ENCODE results near the gene INS. TPM values are rescaled to one million over a fixed set of nuclear protein-coding genes. Genes with fewer than 3 reads are reported as not detected.
"Not testable (repeated sequence)": the region's sequence is repeated elsewhere in the genome, so short reads cannot be mapped to it uniquely, and the experiment has no call there.

INS gene
- total RNA-seq, 1 donor from 2014 or later = not detected

DNA sequence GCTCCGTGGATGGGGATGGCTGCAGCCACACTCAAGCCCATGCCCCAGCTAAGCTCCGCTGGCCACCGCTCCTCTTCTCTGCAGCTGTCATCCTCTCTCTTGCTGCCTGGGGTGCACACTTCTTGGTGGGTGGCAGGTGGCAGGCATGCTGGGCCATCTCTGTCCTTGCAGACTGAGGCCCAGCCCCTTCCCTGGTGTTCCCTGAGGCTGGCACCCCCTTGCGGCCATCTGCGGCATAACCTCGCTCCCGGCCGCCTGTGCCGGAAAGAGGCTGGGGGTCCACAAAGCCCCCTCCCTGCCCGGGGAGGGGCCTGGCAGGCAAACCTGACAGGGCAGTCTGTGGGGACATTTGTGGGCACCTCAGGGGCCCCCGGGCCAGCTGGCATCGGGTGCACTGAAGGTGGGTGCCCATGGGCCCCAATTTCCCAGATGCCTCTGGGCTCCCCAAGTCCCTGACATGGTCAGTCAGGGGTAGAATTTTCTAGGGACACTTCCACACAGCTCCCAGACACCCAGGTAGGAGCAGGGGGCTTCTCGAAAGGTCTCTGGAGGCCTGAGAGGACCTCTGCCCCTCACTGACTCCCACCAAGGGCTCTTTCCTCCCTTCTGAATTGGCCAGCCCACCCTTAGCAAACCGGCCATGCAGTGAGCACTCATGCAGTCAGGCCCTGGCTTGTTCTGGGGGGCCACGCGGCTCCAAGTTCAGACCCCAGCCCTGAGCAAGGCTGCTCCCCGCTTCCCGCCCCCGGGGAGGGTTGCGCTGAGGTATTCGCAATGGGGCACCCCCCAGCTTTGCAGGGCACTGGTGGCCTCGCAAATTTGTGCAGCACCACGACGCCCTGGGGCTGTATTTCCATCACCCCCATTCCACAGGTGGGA is 34.1 kb upstream of the INS start:
- peaks cover 14% of the 10 kb centered on the region for H3K27me3 Mint-ChIP-seq (ENCODE audit: low read depth)
- intact Hi-C loops (cut with micrococcal nuclease) = loop anchor here (5.0 kb wide), 1 partner anchor 207 kb away; the partner anchor contains the start of gene TSSC4
- H3K36me3 Mint-ChIP-seq (ENCODE audit: low read depth) = no peaks in the 10 kb centered on the region
- H3K4me3 Mint-ChIP-seq (ENCODE audit: low read depth) = no peak overlapping the region
- no peak overlapping the region for H3K27ac Mint-ChIP-seq
- DNase-seq (ENCODE audit: low spot score) = peak; percentile 27
- peaks cover 3% of the 10 kb centered on the region for H3K4me1 Mint-ChIP-seq (ENCODE audit: low read depth)
- H3K9me3 Mint-ChIP-seq = no peaks in the 10 kb centered on the region

DNA sequence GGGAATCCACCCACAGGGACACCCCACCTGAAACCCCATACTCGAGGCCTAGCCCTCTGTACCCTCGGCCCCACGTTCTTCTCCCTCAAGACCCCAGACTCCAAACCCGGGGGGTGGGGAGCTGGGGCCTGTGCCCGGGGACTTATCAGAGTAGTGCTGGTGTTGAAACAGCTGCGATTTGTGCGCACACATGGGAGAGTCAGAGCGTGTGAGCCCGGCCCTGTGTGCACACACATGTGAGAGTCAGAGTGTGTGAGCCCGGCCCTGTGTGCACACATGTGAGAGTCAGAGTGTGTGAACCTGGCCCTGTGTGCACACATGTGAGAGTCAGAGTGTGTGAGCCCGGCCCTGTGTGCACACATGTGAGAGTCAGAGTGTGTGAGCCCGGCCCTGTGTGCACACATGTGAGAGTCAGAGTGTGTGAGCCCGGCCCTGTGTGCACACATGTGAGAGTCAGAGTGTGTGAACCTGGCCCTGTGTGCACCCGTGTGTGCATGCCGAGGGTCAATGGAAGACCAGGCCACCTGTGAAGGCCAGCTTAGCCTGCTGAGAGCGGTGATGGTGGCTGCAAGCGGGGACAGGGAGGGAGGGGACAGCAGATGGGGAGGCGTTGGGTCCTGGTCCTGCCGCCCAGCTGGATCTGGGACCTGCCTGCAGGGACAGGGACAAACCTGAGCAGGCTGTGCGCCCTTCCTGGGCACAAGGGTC is 33.0 kb upstream of the INS start:
- H3K9me3 Mint-ChIP-seq; intact Hi-C loops (cut with micrococcal nuclease); H3K4me1 Mint-ChIP-seq (ENCODE audit: low read depth); H3K36me3 Mint-ChIP-seq (ENCODE audit: low read depth); H3K4me3 Mint-ChIP-seq (ENCODE audit: low read depth); H3K27ac Mint-ChIP-seq; DNase-seq (ENCODE audit: low spot score): not testable (repeated sequence)
- H3K27me3 Mint-ChIP-seq (ENCODE audit: low read depth) = peaks cover 14% of the 10 kb centered on the region

- H3K27me3 Mint-ChIP-seq (ENCODE audit: low read depth) = peaks cover 14% of the 10 kb centered on the region
- intact Hi-C loops (cut with micrococcal nuclease) = no loop called here
- no peaks in the 10 kb centered on the region for H3K36me3 Mint-ChIP-seq (ENCODE audit: low read depth)
- H3K4me3 Mint-ChIP-seq (ENCODE audit: low read depth) = no peak overlapping the region
- H3K27ac Mint-ChIP-seq = no peak overlapping the region
- H3K9me3 Mint-ChIP-seq = no peaks in the 10 kb centered on the region
- no peak for DNase-seq (ENCODE audit: low spot score)
- H3K4me1 Mint-ChIP-seq (ENCODE audit: low read depth) = peaks cover 3% of the 10 kb centered on the region
Measured at GRCh38 chr11:2193099-2193887, 32.3 kb upstream of the INS start.

GRCh38 chr11:2192435-2192834 is 31.4 kb upstream of the INS start:
- Mint-ChIP-seq H3K4me3 (ENCODE audit: low read depth) (no peak overlapping the region), H3K4me1 (ENCODE audit: low read depth) (peaks cover 3% of the 10 kb centered on the region), H3K27ac (no peak overlapping the region), H3K27me3 (ENCODE audit: low read depth) (peaks cover 14% of the 10 kb centered on the region), H3K36me3 (ENCODE audit: low read depth) (no peaks in the 10 kb centered on the region), H3K9me3 (no peaks in the 10 kb centered on the region)
- no peak for DNase-seq (ENCODE audit: low spot score)
- intact Hi-C loops (cut with micrococcal nuclease) = no loop called here

- Mint-ChIP-seq H3K4me3 (ENCODE audit: low read depth) (no peak overlapping the region), H3K9me3 (no peaks in the 10 kb centered on the region), H3K36me3 (ENCODE audit: low read depth) (no peaks in the 10 kb centered on the region), H3K27me3 (ENCODE audit: low read depth) (peaks cover 12% of the 10 kb centered on the region), H3K4me1 (ENCODE audit: low read depth) (peaks cover under 1% of the 10 kb centered on the region), H3K27ac (no peak overlapping the region)
- DNase-seq (ENCODE audit: low spot score) = no peak
- intact Hi-C loops (cut with micrococcal nuclease) = no loop called here
Measured at GRCh38 chr11:2191883-2192282, 30.9 kb upstream of the INS start.

- H3K36me3 Mint-ChIP-seq (ENCODE audit: low read depth) = no peaks in the 10 kb centered on the region
- H3K27ac Mint-ChIP-seq = no peak overlapping the region
- peaks cover 3% of the 10 kb centered on the region for H3K27me3 Mint-ChIP-seq (ENCODE audit: low read depth)
- no peaks in the 10 kb centered on the region for H3K4me1 Mint-ChIP-seq (ENCODE audit: low read depth)
- no peak for DNase-seq (ENCODE audit: low spot score)
- intact Hi-C loops (cut with micrococcal nuclease) = no loop called here
- H3K4me3 Mint-ChIP-seq (ENCODE audit: low read depth) = no peak overlapping the region
- no peaks in the 10 kb centered on the region for H3K9me3 Mint-ChIP-seq
Measured at GRCh38 chr11:2190657-2191471, 29.9 kb upstream of the INS start.

DNA sequence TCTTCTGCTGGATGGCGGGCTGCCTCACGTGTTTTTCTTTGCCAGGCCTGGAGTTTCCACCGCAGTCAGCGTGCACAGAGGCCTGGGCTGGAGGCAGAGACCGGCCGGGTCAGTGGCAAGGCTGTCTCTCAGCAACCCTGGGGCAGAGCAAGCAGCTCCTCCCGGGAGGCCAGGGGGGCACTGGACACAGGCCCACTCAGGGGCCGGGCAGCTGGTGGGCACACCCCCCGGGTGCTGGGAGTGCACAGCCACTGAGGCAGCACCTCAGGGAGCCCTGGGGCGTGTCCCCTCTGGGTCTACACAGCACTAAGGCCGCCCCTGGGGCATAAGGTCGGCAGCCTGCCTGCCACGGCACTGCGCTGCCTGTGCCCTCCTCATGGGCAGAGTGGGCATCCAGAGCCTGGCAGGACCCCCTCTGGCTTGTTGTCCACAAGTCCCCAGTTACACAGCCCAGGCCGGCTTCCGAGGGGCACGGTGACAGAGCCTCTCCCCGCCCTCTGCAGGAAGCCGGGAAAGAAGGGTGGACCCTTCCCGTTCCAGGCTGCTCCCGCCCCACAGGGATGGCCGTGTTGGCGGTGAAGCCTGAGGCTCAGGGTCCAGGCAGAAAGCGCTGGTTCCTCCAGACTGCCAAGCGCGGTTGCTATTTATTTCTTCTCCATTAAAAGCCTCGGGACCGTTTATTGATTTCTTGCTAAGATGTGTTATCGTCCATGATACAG is 29.1 kb upstream of the INS start:
- intact Hi-C loops (cut with micrococcal nuclease) = no loop called here
- H3K27me3 Mint-ChIP-seq (ENCODE audit: low read depth) = peaks cover 3% of the 10 kb centered on the region
- no peak overlapping the region for H3K4me3 Mint-ChIP-seq (ENCODE audit: low read depth)
- no peaks in the 10 kb centered on the region for H3K4me1 Mint-ChIP-seq (ENCODE audit: low read depth)
- H3K9me3 Mint-ChIP-seq = no peaks in the 10 kb centered on the region
- no peak for DNase-seq (ENCODE audit: low spot score)
- H3K36me3 Mint-ChIP-seq (ENCODE audit: low read depth) = no peaks in the 10 kb centered on the region
- H3K27ac Mint-ChIP-seq = no peak overlapping the region

DNA sequence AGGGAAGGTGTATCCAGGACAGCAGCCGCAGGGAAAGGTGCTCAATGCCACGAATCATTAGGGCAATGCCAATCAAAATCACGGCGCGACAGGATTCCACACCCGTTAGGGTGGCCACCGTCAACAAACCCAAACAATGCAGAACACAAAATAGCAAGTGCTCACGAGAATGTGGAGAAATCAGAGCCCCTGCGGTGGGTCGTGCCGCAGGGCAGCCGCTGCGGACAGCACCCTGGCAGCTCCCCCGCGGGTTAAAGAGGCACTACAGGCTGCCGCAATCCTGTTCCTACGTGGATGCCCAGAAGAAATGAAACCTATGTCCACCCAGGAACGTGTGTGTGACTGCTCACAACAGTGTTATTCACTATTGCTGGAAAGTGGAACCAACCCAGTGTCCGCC is 27.7 kb upstream of the INS start:
- peaks cover 3% of the 10 kb centered on the region for H3K27me3 Mint-ChIP-seq (ENCODE audit: low read depth)
- intact Hi-C loops (cut with micrococcal nuclease) = no loop called here
- no peak overlapping the region for H3K4me3 Mint-ChIP-seq (ENCODE audit: low read depth)
- H3K27ac Mint-ChIP-seq = no peak overlapping the region
- no peaks in the 10 kb centered on the region for H3K4me1 Mint-ChIP-seq (ENCODE audit: low read depth)
- H3K9me3 Mint-ChIP-seq = no peaks in the 10 kb centered on the region
- no peaks in the 10 kb centered on the region for H3K36me3 Mint-ChIP-seq (ENCODE audit: low read depth)
- no peak for DNase-seq (ENCODE audit: low spot score)

- H3K27me3 Mint-ChIP-seq (ENCODE audit: low read depth) = peaks cover 3% of the 10 kb centered on the region
- H3K27ac Mint-ChIP-seq = no peak overlapping the region
- intact Hi-C loops (cut with micrococcal nuclease) = loop anchor here (2.0 kb wide), 1 partner anchor 234 kb away; no protein-coding TSS in a partner anchor
- no peaks in the 10 kb centered on the region for H3K4me1 Mint-ChIP-seq (ENCODE audit: low read depth)
- DNase-seq (ENCODE audit: low spot score) = no peak
- no peaks in the 10 kb centered on the region for H3K36me3 Mint-ChIP-seq (ENCODE audit: low read depth)
- H3K4me3 Mint-ChIP-seq (ENCODE audit: low read depth) = no peak overlapping the region
- H3K9me3 Mint-ChIP-seq = no peaks in the 10 kb centered on the region
Measured at GRCh38 chr11:2187280-2187707, 26.3 kb upstream of the INS start.

- Mint-ChIP-seq H3K36me3 (ENCODE audit: low read depth) (no peaks in the 10 kb centered on the region), H3K27ac (no peak overlapping the region), H3K9me3 (no peaks in the 10 kb centered on the region), H3K4me3 (ENCODE audit: low read depth) (no peak overlapping the region), H3K27me3 (ENCODE audit: low read depth) (peaks cover 3% of the 10 kb centered on the region), H3K4me1 (ENCODE audit: low read depth) (no peaks in the 10 kb centered on the region)
- no peak for DNase-seq (ENCODE audit: low spot score)
- intact Hi-C loops (cut with micrococcal nuclease) = loop anchor here (2.0 kb wide), 1 partner anchor 234 kb away; no protein-coding TSS in a partner anchor
Measured at GRCh38 chr11:2186669-2187279, 25.8 kb upstream of the INS start.

GRCh38 chr11:2185324-2186085 is 24.5 kb upstream of the INS start:
- Mint-ChIP-seq H3K4me1 (ENCODE audit: low read depth) (no peaks in the 10 kb centered on the region), H3K4me3 (ENCODE audit: low read depth) (no peak overlapping the region), H3K27ac (no peak overlapping the region), H3K27me3 (ENCODE audit: low read depth) (no peaks in the 10 kb centered on the region), H3K9me3 (no peaks in the 10 kb centered on the region), H3K36me3 (ENCODE audit: low read depth) (no peaks in the 10 kb centered on the region)
- intact Hi-C loops (cut with micrococcal nuclease) = loop anchor here (2.0 kb wide), 1 partner anchor 235 kb away; no protein-coding TSS in a partner anchor
- DNase-seq (ENCODE audit: low spot score) = no peak

Measured in activated T-helper 2 cell treated with anti-CD3 and anti-CD28 coated beads, Interferon-gamma antibody, Interleukin-2, Interleukin-4, amounts not matched to agents 10 μg/mL and 5 μg/mL and 100 μg/mL, durations not matched to agents 14 hours and 24 hours and 36 hours (primary cell).